ENCODE data around the gene FREM1.

Gene FREM1

GRCh38 chr9:14823800-14824199 lies 86.4 kb downstream of the FREM1 start:
- DNase-seq (ENCODE audit: low read depth in 1 of 2, low spot score in 1 of 2): no peak

- DNase-seq (ENCODE audit: low read depth in 1 of 2, low spot score in 1 of 2): no peak
Measured at GRCh38 chr9:14822666-14823065, 87.6 kb downstream of the FREM1 start.

- DNase-seq (ENCODE audit: low read depth in 1 of 2, low spot score in 1 of 2): no peak
Measured at GRCh38 chr9:14819183-14819582, 91.0 kb downstream of the FREM1 start.

GRCh38 chr9:14814249-14814628 lies 96.0 kb downstream of the FREM1 start:
- no peak for DNase-seq (ENCODE audit: low read depth in 1 of 2, low spot score in 1 of 2)

GRCh38 chr9:14813336-14814248 lies 96.6 kb downstream of the FREM1 start:
- DNase-seq (ENCODE audit: low read depth in 1 of 2, low spot score in 1 of 2): no peak

GRCh38 chr9:14812806-14813205 lies 97.4 kb downstream of the FREM1 start:
- no peak for DNase-seq (ENCODE audit: low read depth in 1 of 2, low spot score in 1 of 2)

- DNase-seq (ENCODE audit: low read depth in 1 of 2, low spot score in 1 of 2): no peak
Measured at GRCh38 chr9:14811844-14812243, 98.4 kb downstream of the FREM1 start.

- no peak for DNase-seq (ENCODE audit: low read depth in 1 of 2, low spot score in 1 of 2)
Measured at GRCh38 chr9:14806941-14807520, 103.2 kb downstream of the FREM1 start.

- DNase-seq (ENCODE audit: low read depth in 1 of 2, low spot score in 1 of 2): no peak
Measured at GRCh38 chr9:14799030-14799429, 111.2 kb downstream of the FREM1 start.

- DNase-seq (ENCODE audit: low read depth in 1 of 2, low spot score in 1 of 2): no peak
Measured at GRCh38 chr9:14797435-14797834, 112.8 kb downstream of the FREM1 start.

- DNase-seq (ENCODE audit: low read depth in 1 of 2, low spot score in 1 of 2): no peak
Measured at GRCh38 chr9:14793389-14793788, 116.8 kb downstream of the FREM1 start.

GRCh38 chr9:14790628-14791027 lies 119.6 kb downstream of the FREM1 start:
- DNase-seq (ENCODE audit: low read depth in 1 of 2, low spot score in 1 of 2): no peak

GRCh38 chr9:14788846-14789245 lies 121.4 kb downstream of the FREM1 start:
- no peak for DNase-seq (ENCODE audit: low read depth in 1 of 2, low spot score in 1 of 2)

GRCh38 chr9:14783358-14783757 lies 126.9 kb downstream of the FREM1 start:
- no peak for DNase-seq (ENCODE audit: low read depth in 1 of 2, low spot score in 1 of 2)

- DNase-seq (ENCODE audit: low read depth in 1 of 2, low spot score in 1 of 2): no peak
Measured at GRCh38 chr9:14782286-14783051, 127.8 kb downstream of the FREM1 start.

GRCh38 chr9:14780693-14781092 lies 129.5 kb downstream of the FREM1 start:
- DNase-seq (ENCODE audit: low read depth in 1 of 2, low spot score in 1 of 2): no peak

GRCh38 chr9:14780251-14780650 lies 130.0 kb downstream of the FREM1 start:
- no peak for DNase-seq (ENCODE audit: low read depth in 1 of 2, low spot score in 1 of 2)

- DNase-seq (ENCODE audit: low read depth in 1 of 2, low spot score in 1 of 2): no peak
Measured at GRCh38 chr9:14779566-14780022, 130.6 kb downstream of the FREM1 start.

- DNase-seq (ENCODE audit: low read depth in 1 of 2, low spot score in 1 of 2): no peak
Measured at GRCh38 chr9:14778565-14778964, 131.7 kb downstream of the FREM1 start.

GRCh38 chr9:14775917-14776316 lies 134.3 kb downstream of the FREM1 start:
- DNase-seq (ENCODE audit: low read depth in 1 of 2, low spot score in 1 of 2): no peak

- DNase-seq (ENCODE audit: low read depth in 1 of 2, low spot score in 1 of 2): no peak
Measured at GRCh38 chr9:14770592-14770991, 139.6 kb downstream of the FREM1 start.

- DNase-seq (ENCODE audit: low read depth in 1 of 2, low spot score in 1 of 2): no peak
Measured at GRCh38 chr9:14769230-14769571, 141.0 kb downstream of the FREM1 start.
